Neural crest cell (in vitro differentiated cells): ENCODE data around the gene VSTM1. TPM values are rescaled to one million over a fixed set of nuclear protein-coding genes. Genes with fewer than 3 reads are reported as not detected.
"Not testable (repeated sequence)": the region's sequence is repeated elsewhere in the genome, so short reads cannot be mapped to it uniquely, and the experiment has no call there.

Source experiments
- DNase-seq: peaks from one replicate; pipeline ENCODE4 v3.0.0; 2021; ENCODE audit warnings: low read depth, mixed read lengths, low spot score
- H3K27ac Mint-ChIP-seq: one replicate; pipeline ENCODE4 v1.8.0; 2021; ENCODE audit warnings: mild to moderate bottlenecking, mixed read lengths; ENCODE audit not compliant: unreplicated experiment
- H3K27me3 Mint-ChIP-seq: 2 replicates; pipeline ENCODE4 v1.8.0; 2021; ENCODE audit warnings: low read depth, mild to moderate bottlenecking, mixed read lengths
- H3K36me3 Mint-ChIP-seq: 2 replicates; pipeline ENCODE4 v1.8.0; 2021; ENCODE audit warnings: low read depth, mild to moderate bottlenecking, mixed read lengths
- H3K4me1 Mint-ChIP-seq: 2 replicates; pipeline ENCODE4 v1.8.0; 2021; ENCODE audit warnings: mixed read lengths
- H3K4me3 Mint-ChIP-seq: one replicate; pipeline ENCODE4 v1.8.0; 2021; ENCODE audit warnings: mild to moderate bottlenecking, mixed read lengths
- H3K9me3 Mint-ChIP-seq: 2 replicates; pipeline ENCODE4 v1.8.0; 2021; ENCODE audit warnings: mixed read lengths
- CTCF ChIP-seq: fragments of 200-600 bp; sonication (generic); conservative IDR thresholded peaks from 2 replicates; pipeline ENCODE4 v1.5.0; 2021; ENCODE audit warnings: antibody characterized with exemption, mild to moderate bottlenecking
- total RNA-seq: library from RNA; stranded (reverse); gene quantifications from 2 replicates; pipeline ENCODE4 v1.2.1, GENCODE V29; 2021

VSTM1 gene
- total RNA-seq, 1 donor from 2014 or later = not detected

DNA sequence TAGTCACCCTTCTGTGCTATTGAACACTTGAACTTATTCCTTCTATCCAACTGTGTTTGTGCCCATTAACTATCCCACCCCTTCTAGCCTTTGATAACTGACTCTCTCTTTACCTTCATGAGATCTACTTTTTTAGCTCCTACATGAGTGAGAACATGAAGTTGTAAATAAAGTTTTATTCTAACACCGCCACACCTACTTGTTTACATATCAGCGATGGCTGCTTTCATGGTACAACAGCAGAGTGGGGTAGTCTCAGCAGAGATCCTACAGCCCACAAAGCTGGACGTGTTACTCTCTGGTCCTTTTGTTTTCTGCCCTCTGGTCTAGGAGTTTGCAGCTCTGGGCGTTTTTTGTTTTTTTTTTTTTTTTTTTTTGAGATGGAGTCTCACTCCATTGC lies 23.7 kb downstream of the VSTM1 start:
- H3K27ac Mint-ChIP-seq = no peak overlapping the region
- H3K4me1 Mint-ChIP-seq = peaks cover 10% of the 10 kb centered on the region
- H3K4me3 Mint-ChIP-seq = no peak overlapping the region
- no peak for TF ChIP-seq CTCF
- H3K9me3 Mint-ChIP-seq = peaks cover 2% of the 10 kb centered on the region
- H3K36me3 Mint-ChIP-seq = no peaks in the 10 kb centered on the region
- no peak for DNase-seq
- peaks cover 21% of the 10 kb centered on the region for H3K27me3 Mint-ChIP-seq

DNA sequence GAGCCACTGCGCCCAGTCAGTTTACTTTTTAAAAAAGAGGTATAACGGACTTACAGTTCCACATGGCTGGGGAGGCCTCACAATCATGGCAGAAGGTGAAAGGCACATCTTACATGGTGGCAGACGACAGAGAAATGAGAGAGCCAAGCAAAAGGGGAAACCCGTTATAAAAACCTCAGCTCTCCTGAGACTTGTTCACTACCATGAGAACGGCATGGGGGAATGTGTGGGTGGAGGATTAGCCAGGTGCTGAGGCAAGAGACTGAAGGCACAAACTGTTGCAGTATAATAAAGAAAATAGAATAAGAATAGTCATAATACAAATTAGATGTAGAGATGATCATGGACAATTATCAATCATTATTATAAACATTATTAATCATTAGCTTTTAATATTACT lies 27.2 kb downstream of the VSTM1 start:
- H3K27me3 Mint-ChIP-seq, H3K4me3 Mint-ChIP-seq, H3K9me3 Mint-ChIP-seq, H3K27ac Mint-ChIP-seq, DNase-seq, H3K36me3 Mint-ChIP-seq: not testable (repeated sequence)
- peaks cover 13% of the 10 kb centered on the region for H3K4me1 Mint-ChIP-seq

DNA sequence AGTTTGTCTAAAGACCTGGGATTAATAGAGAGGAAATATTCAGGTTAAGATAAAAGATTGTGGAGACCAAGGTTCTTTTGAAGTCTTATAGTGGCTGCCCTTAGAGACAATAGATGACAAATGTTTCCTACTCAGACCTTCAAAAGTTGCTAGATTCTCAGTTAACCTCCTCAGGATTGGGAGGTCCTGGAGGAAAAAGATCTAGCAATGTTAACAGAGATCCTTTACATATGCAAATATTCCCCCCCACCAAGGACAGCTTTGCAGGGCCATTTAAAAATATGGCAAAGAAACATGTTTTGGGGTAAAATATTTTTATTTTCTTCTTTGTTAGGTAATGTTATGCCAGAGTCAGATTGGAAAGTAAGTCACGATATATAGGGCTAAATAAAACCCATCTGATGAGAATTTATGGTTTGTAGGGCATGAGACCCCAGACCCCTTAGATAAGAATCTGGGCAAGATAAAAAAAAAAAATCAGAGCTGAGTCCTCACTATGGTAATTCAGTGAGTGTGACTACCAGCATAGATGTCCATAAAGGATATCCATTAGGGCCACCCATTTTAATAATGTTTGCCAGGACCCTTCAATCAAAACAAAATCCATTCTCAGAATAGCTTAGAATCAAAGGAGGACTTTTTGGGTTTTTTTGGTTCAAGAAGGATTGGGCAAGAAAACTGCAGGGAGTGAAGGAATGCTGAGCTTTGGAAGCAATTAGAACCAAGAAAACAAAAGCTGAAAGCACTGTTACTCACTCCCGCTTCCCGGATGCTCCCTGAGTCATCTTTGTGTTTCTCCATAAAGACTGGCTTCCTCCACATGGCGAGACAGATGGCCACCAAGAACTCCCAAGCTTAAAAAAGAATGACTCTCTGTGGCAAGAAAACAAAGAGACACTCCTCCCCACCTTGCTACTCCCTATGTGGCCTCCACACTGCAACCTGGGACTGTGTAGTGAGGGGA lies 28.2 kb downstream of the VSTM1 start:
- peak overlapping the region; percentile 84 for H3K27ac Mint-ChIP-seq
- no peak for TF ChIP-seq CTCF
- peaks cover 13% of the 10 kb centered on the region for H3K4me1 Mint-ChIP-seq
- H3K9me3 Mint-ChIP-seq = peaks cover 2% of the 10 kb centered on the region
- H3K4me3 Mint-ChIP-seq = no peak overlapping the region
- H3K27me3 Mint-ChIP-seq = peaks cover 16% of the 10 kb centered on the region
- H3K36me3 Mint-ChIP-seq = no peaks in the 10 kb centered on the region
- no peak for DNase-seq

- TF ChIP-seq CTCF = peak; percentile 51
- peaks cover 23% of the 10 kb centered on the region for H3K27me3 Mint-ChIP-seq
- H3K9me3 Mint-ChIP-seq = no peaks in the 10 kb centered on the region
- H3K36me3 Mint-ChIP-seq = no peaks in the 10 kb centered on the region
- no peak for DNase-seq
- peaks cover 17% of the 10 kb centered on the region for H3K4me1 Mint-ChIP-seq
- no peak overlapping the region for H3K27ac Mint-ChIP-seq
- H3K4me3 Mint-ChIP-seq = no peak overlapping the region
Measured at GRCh38 chr19:54030895-54031586, 32.7 kb downstream of the VSTM1 start.

DNA sequence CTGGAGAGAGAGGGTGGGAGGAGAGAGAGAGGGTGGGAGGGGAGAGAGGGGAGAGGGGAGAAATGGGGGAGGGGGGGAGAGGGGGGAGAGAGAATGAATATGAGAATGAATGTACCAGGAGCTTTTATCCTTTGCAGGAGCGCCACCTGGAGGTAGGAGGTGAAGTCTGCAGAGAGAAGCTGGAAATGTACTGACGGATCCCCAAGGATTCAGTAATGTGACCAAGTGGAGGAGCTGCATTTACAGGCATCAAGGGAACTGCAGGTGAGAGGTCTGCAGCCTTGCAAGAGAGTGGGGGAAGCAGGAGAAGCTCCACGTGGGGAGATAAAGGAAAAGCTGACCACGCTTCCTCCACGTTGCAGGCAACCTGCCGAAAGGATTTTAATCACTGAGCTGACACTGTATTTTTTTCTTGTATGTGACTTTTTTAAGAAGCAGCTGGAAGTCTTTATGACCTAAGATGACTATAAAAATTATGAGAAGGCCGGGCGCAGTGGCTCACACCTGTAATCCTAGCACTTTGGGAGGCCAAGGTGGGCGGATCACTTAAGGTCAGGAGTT lies 33.7 kb downstream of the VSTM1 start:
- peak; percentile 68 for TF ChIP-seq CTCF
- Mint-ChIP-seq H3K4me1 (peaks cover 6% of the 10 kb centered on the region), H3K4me3 (no peak overlapping the region), H3K36me3 (no peaks in the 10 kb centered on the region), H3K27me3 (peaks cover 23% of the 10 kb centered on the region), H3K27ac (no peak overlapping the region), H3K9me3 (no peaks in the 10 kb centered on the region)
- peak; percentile 73 for DNase-seq
